Stimulated activated CD8-positive, alpha-beta memory T cell treated with anti-CD3 and anti-CD28 coated beads, Interleukin-4, amount 100 ng/mL, for 48 hours (primary cell): ENCODE measurements around the gene ZNF398.
"Not testable (repeated sequence)": the region's sequence is repeated elsewhere in the genome, so short reads cannot be mapped to it uniquely, and the experiment has no call there.

Experiments
- DNase-seq: peaks from one replicate; pipeline ENCODE4 v3.0.0-alpha.2; 2020

ZNF398 gene

GRCh38 chr7:149198161-149198816 lies 51.0 kb downstream of the ZNF398 start:
- no peak for DNase-seq

GRCh38 chr7:149199234-149199995 lies 52.2 kb downstream of the ZNF398 start:
- no peak for DNase-seq

GRCh38 chr7:149202831-149203231 lies 55.6 kb downstream of the ZNF398 start:
- DNase-seq, result peak; percentile 57

GRCh38 chr7:149205690-149206381 lies 58.6 kb downstream of the ZNF398 start:
- no peak for DNase-seq

GRCh38 chr7:149207324-149208035 lies 60.2 kb downstream of the ZNF398 start:
- no peak for DNase-seq

- DNase-seq, result peak; percentile 94
Measured at GRCh38 chr7:149209518-149210269, 62.4 kb downstream of the ZNF398 start.

- no peak for DNase-seq
Measured at GRCh38 chr7:149210551-149210950, 63.3 kb downstream of the ZNF398 start.

- no peak for DNase-seq
Measured at GRCh38 chr7:149214020-149214720, 66.9 kb downstream of the ZNF398 start.

- DNase-seq, result no peak
Measured at GRCh38 chr7:149216402-149216801, 69.1 kb downstream of the ZNF398 start.

GRCh38 chr7:149217570-149217969 lies 70.3 kb downstream of the ZNF398 start:
- no peak for DNase-seq

- no peak for DNase-seq
Measured at GRCh38 chr7:149218469-149219420, 71.5 kb downstream of the ZNF398 start.

- DNase-seq, result no peak
Measured at GRCh38 chr7:149220534-149220933, 73.3 kb downstream of the ZNF398 start.

- DNase-seq, result no peak
Measured at GRCh38 chr7:149223176-149223575, 75.9 kb downstream of the ZNF398 start.

- no peak for DNase-seq
Measured at GRCh38 chr7:149223761-149224160, 76.5 kb downstream of the ZNF398 start.

- no peak for DNase-seq
Measured at GRCh38 chr7:149224352-149224751, 77.1 kb downstream of the ZNF398 start.

- no peak for DNase-seq
Measured at GRCh38 chr7:149225106-149225505, 77.9 kb downstream of the ZNF398 start.

GRCh38 chr7:149225656-149226055 lies 78.4 kb downstream of the ZNF398 start:
- DNase-seq, result no peak

GRCh38 chr7:149226366-149226765 lies 79.1 kb downstream of the ZNF398 start:
- not testable (repeated sequence) for DNase-seq

GRCh38 chr7:149226840-149227494 lies 79.7 kb downstream of the ZNF398 start:
- DNase-seq, result no peak
